HG02642 (cell line): ENCODE measurements around the gene COL13A1.

Experiments used
- ATAC-seq: cut with Tn5 transposase; IDR thresholded peaks from one replicate; pipeline ENCODE4 v1.9.1; 2021; ENCODE audit warnings: mild to moderate bottlenecking; ENCODE audit not compliant: unreplicated experiment, poor library complexity

COL13A1 gene

DNA sequence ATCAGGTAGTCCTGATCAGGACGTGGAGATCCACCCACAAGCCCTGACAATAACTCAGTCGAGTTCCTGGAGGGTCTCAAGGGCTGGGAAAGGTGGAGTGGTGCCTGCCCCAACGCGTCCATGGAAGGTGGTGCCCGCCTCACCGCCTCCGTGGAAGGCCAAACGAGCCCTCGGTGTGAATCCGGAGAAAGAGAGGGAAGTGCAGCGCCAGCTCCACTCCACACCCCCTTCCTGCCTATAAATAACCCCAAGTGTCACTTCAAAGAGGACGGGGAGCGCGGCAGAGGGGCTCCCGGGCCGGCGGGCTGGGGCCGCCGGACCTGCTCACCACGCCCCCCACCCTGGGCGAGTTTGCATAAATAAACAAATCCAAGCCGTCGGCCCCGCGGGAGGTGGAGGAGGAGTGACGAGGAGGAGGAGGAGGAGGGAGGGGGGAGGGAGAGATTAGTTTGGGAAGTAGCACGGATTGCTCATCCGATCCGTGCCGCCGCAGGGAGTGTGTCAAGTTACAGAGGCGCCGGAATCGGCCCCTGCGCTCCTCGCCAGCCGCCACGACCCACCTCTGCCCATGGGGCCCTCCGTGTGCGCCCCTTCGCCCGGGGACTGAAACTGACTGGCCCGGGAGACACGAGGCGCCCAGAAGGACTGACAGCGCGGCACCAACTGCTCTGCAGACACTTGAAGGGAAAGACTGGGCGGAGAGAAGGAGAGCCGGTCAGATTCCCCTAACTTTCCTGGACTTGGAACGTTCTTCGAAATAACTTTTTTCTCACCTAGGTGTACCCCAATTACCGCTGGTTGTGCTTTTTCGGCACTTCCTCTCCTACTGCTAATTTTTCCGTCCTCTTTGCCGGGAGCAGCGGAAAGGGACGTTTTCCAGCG is at the start of gene COL13A1:
TSS of gene COL13A1 (plus strand) at position 473 of the 882 bp plus-strand sequence. CDS start 518 bp downstream, outside the sequence.
- ATAC-seq: no peak

GRCh38 chr10:69752479-69752878 is 49.2 kb upstream of the COL13A1 start:
- ATAC-seq: no peak

- no peak for ATAC-seq
These were observed 45.4 kb upstream of the COL13A1 start for GRCh38 chr10:69756279-69756678.

GRCh38 chr10:69757206-69757552 is 44.5 kb upstream of the COL13A1 start:
- ATAC-seq: no peak

- ATAC-seq: no peak
These were observed 44.0 kb upstream of the COL13A1 start for GRCh38 chr10:69757553-69758309.

GRCh38 chr10:69758310-69758728 is 43.4 kb upstream of the COL13A1 start:
- ATAC-seq: no peak

DNA sequence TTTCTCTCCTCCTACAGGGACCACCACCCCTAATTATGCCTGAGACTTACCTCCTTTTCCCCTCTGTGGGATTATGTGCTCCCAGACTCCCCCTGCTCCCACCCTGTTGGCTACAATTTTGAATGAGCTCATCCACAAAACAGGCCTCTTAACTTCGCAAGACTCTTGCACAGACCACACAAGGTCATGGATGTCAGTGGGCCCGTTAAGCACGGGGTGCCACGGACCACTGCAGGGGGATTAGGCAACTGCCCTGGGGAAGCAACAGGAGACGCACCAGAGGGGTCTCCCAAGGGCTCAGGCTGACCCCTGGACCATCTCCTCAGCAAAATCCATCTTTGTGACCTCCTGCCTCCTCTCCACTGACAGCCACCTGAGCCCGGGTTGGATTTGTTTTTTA is 42.1 kb upstream of the COL13A1 start:
- ATAC-seq: no peak

DNA sequence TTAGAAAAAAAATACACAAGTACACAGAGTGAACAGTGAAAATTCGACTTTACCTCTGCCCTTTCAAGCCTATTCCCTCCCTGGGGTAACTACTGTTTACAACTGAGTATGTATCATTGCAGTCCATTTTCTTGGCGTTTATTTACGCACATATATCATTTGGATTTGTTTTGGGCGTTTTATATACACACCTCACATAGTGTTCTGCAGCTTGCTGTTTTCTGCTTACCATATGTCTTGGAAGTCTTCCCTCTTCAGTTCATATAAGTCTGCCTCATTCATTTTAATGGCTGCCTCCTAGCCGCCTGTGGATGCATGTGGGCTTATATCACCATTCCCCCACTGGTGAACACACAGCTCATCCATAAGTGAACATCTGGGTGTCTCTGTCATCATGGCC is 41.6 kb upstream of the COL13A1 start:
- no peak for ATAC-seq

DNA sequence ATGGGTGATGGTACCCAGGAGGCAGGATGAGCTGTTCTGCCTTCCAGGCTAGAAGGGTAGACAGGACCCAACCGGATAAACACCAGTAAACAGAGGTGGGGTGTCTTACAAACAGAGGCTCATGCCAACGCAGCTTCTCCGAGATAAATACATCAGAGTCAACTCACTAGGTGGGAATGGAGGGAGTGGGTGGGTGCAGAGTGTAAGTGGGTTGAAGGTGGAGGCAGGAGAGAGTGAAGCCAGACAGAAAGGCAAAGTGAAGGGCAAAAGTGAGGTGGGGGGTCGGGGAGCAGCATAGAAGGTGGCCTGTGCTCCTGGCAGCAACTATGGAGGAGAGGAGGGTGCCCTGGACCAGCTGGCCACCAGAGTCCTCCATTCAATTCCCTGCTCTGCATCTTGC is 40.4 kb upstream of the COL13A1 start:
- no peak for ATAC-seq

GRCh38 chr10:69766161-69766910 is 35.4 kb upstream of the COL13A1 start:
- no peak for ATAC-seq

DNA sequence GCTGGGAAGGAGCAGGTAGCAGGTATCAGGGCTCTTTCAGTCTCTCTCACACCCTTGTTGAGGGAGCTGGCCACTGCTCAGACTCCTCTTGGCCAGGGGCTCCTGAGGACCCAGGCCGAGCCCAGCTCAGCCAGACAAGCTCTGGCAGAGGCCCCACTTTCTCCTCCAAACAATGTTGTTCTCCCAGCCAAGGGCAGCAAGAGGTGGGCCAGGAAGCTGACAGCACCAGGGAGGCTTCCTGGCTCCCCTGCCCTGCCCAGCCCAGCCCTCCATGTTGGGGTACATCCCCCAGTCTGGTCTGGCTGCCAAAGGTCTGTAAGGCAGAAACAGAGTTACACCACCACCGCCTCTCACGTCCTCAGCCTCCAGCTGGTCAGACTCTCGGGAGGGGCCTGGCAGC is 33.9 kb upstream of the COL13A1 start:
- ATAC-seq: no peak

DNA sequence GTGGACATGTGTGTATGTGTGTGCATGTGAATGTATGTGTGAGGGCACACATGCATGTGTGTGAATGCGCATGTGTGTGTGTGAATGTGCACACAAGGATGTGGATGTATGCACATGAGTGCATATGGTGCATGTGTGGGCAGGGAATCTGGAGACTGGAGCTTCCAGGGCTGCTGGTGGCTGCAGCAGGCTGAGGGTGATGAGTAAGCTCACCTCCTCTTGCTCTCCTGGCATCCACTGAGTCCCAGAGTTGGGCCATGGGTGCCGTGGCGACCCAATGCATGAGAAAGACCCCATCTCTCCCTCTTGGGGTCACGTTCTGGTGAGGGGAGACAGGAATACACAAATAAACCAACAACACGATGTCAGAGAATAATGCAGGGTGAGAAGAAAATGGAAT is 33.3 kb upstream of the COL13A1 start:
- no peak for ATAC-seq

DNA sequence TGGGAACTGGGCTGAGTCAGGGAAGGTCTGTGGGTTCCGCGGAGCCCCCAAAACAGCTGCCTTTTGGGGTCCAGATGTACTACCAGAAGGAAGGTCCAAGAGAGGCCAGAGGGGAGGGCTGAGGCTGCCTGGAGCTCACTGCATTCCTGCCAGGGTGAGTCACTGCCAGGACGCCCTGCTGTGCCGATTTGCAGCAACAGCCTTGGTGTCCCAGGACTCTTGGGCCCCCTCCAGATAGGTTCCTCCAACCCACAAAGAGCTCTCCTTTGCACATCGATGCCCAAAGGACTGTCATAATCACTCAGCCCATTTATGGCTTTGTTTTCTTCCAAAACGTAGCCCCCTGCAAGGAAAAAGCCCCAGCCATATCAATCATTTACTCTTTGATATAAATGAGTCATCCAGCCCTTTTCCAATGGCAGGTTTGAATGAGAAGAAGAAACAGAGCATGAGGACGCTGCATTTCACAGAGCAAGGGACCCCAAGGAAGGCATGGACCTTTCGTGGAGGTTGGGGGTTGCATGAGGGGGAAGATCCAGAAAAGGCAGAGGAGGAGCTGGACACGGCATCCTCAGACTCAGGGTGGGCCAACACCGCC is 32.2 kb upstream of the COL13A1 start:
- no peak for ATAC-seq

DNA sequence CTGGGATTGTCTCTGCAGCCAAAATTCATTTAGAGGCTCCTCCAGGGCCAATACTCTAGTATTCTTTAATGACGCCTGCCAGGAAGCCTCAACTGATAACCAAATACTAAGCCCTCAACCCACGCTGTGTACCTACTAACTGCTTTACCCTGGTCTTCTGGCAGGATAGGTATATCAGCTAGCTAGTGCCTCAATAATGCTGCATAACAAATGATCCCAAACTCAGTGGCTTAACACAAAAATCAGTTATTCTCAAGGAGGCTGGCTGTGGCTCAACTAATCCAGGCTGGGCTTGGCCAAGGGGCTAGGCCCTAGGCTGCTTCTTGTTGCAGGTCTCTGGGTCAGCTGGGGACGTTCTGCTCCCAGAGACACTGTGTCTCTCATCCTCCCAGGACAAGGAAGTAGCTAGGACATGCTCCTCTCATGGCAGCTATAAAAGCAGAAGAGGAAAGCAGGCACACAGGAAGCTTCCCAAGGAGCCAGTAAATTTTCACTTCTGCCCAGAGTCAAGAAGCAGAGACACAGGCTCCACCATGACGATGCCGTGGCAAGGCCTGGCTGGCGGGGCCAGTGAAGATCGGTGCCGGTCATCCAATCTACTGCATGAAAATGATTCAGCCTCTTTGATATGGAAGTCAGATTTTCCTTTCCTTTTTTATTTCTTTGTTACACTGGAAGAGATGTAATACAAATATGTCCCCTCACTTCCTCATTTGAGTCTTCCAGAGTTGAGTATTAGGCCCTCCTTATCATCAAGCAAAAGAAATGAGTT is 28.6 kb upstream of the COL13A1 start:
- no peak for ATAC-seq

DNA sequence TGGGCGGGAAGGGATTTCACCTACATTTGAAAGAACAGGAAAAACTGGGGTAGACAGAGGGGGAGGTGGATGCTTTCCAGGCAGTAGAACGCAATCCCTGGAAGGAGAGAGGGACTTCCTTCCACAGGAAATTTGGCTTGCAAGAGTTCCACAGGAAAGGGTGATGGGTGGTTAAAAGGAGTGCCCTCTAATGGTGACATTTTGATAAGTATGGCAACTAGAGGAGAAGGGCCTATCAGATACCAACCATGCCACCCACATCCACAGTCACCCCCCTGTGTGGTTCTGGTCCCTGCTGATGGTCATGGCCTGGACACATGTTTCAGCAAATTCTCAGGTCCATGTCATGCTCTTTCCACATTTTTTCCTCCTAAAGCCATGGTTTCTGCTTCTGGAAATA is 27.1 kb upstream of the COL13A1 start:
- no peak for ATAC-seq

DNA sequence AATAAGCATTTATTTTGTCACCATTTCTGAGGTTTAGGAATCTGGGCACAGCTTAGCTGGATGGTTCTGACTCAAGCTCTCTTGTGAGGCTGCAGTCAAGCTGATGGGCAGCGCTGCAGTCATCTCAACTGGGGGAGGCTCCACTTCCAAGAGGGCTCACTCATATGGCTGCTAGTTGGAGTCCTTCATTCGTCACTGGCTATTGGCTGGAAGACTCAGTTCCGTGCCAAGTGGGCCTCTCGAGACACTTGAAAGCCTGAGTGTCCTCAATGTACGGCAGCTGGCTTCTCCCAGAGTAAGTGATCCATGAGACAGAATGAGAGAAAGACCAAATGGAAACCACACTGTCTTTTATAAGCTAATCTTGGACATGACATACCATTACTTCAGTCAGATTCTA is 21.6 kb upstream of the COL13A1 start:
- no peak for ATAC-seq

DNA sequence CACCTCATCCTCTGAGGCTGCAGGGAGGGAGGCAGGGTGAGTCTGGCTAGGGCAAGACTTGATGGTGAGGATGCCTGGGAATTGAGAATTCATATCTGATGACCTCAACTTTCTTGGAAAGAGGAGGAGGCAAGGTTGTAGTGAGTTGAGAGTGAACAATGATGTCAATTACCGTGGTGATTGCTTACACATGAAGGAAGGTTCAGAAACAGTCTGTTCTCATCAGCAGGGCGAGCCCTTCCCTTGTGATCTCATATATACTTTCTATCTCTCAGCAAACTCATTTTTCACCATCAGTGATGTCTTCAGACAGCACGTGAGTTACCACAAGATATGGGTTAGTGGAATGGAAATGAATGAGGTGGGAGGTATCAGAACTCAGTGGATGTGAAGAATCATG is 20.1 kb upstream of the COL13A1 start:
- no peak for ATAC-seq

DNA sequence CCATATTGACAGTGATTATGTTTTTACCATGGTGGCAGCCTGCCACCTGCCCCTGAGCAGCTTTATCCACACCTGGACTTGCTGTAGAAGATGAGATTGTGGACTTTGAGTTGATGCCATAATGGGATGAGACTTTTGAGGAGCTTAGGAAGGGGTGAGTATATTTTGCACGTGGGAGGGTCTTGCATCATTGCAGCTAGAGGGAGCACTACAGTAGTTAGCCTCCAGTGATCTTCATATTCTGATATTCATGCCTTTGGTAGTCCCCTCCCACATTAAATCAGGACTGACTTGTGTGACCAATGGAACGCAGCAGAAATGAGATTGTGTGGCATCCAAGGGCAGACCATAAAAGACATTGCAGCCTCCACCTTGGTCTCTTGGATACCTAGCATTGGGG is 18.2 kb upstream of the COL13A1 start:
- no peak for ATAC-seq

GRCh38 chr10:69786791-69787190 is 14.9 kb upstream of the COL13A1 start:
- no peak for ATAC-seq

DNA sequence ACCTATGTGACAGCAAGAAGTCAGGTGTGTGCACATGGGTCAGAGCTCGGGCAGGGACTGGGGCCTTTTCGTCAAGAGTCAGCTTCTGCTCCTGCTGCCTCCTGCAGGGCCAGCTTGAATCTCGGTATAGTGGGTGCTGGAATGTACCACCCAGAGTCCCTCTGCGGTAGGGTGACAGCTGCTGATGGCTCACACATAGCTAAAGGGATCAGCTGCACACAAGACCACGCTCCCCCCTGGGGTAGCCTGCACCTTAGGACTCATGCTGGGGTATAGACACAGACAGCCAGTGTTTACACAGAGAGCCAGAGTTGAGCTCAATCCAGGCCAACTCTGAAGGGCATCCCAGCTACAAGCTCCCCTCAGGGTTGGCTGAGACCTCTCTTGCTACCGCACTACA is 14.0 kb upstream of the COL13A1 start:
- no peak for ATAC-seq
